K562 (cell line): ENCODE data around the gene ZNF174. TPM values are rescaled to one million over a fixed set of nuclear protein-coding genes. Genes with fewer than 3 reads are reported as not detected.

Source experiments
- DIDO1 ChIP-seq: fragments of 450-650 bp; IDR thresholded peaks from 2 replicates; pipeline ENCODE4 v1.6.1; 2016; ENCODE audit warnings: low read depth, missing biosample characterization, missing genetic modification characterization
- DMBX1 ChIP-seq: fragments of 250-450 bp; sonication (Bioruptor Pico); IDR thresholded peaks from 2 replicates; pipeline ENCODE4 v1.8.0; 2022; ENCODE audit warnings: inconsistent platforms, mild to moderate bottlenecking, moderate library complexity, borderline replicate concordance
- ERF ChIP-seq: fragments of 450-650 bp; formaldehyde crosslinking; IDR thresholded peaks from 2 replicates; pipeline ENCODE4 v1.4.0; 2020; ENCODE audit warnings: mild to moderate bottlenecking, mixed read lengths
- GTF2E2 ChIP-seq: fragments of 200-800 bp; sonication (Bioruptor generic); IDR thresholded peaks from 2 replicates; pipeline ENCODE4 v1.6.1; 2016; ENCODE audit warnings: missing genetic modification characterization, missing compliant biosample characterization
- KLF10 ChIP-seq: fragments of 250-450 bp; sonication (Bioruptor Pico); IDR thresholded peaks from 2 replicates; pipeline ENCODE4 v1.6.1; 2021; ENCODE audit warnings: matching md5 sums
- KLF16 ChIP-seq: IDR thresholded peaks from 2 replicates; pipeline ENCODE4 v1.6.1; 2016; ENCODE audit warnings: antibody characterized with exemption
- MTA3 ChIP-seq: fragments of 450-650 bp; formaldehyde crosslinking; IDR thresholded peaks from 2 replicates; pipeline ENCODE4 v1.6.1; 2017; ENCODE audit warnings: mild to moderate bottlenecking, borderline replicate concordance
- ZKSCAN1 ChIP-seq: fragments of 150-350 bp; IDR thresholded peaks from 2 replicates; pipeline ENCODE4 v1.6.1; 2016; ENCODE audit warnings: low read depth, low read length
- polyA plus RNA-seq, 8 experiments: library from polyadenylated mRNA; depleted of rRNA in 4 of 8; stranded (reverse) in 5 of 8; unstranded in 3 of 8; fragments of >200 nt; fragmentation: Nextera tagmentation in 2 of 8; fragmentation: Illumina TruSeq in 1 of 8; extraction: Ambion mirVana in 2 of 8; extraction: Trizol in 1 of 8; gene quantifications; 2 replicates each; pipeline versions ENCODE4 v1.2.1 to v1.2.3, GENCODE V29; 2011 to 2014; ENCODE audit warnings: inconsistent platforms in 1 of 8, missing spikeins in 1 of 8
- total RNA-seq, 7 experiments: library from RNA; depleted of rRNA in 6 of 7; stranded (reverse); fragments of >200 nt in 6 of 7; fragmentation: Illumina TruSeq in 2 of 7; extraction: Trizol in 2 of 7; gene quantifications; 2 replicates each; pipeline versions ENCODE4 v1.2.1 to v1.2.3, GENCODE V29; 2011 to 2021; ENCODE audit warnings: low replicate concordance in 1 of 7
- TF ChIP-seq, protein P1 (sequence below): fragments of 150-350 bp; conservative IDR thresholded peaks from 2 replicates; pipeline ENCODE4 v1.6.1; 2014; ENCODE audit warnings: low read length
- TF ChIP-seq, protein P2 (sequence below): sonication (generic); formaldehyde crosslinking; IDR thresholded peaks from 2 replicates; pipeline ENCODE4 v1.8.0; 2022; ENCODE audit warnings: mild to moderate bottlenecking, missing genetic modification reagents
- TF ChIP-seq, protein P3 (sequence below), 2 experiments: IDR thresholded peaks in 1 of 2; conservative IDR thresholded peaks in 1 of 2; 2 replicates each; pipeline ENCODE4 v1.6.1; 2016; ENCODE audit warnings: low read depth in 2 of 2, mild to moderate bottlenecking in 1 of 2, missing compliant biosample characterization in 1 of 2, missing genetic modification characterization in 1 of 2, moderate library complexity in 1 of 2
- TF ChIP-seq, protein P4 (sequence below): sonication (generic); formaldehyde crosslinking; IDR thresholded peaks from 2 replicates; pipeline ENCODE4 v1.8.1; 2023; ENCODE audit warnings: mild to moderate bottlenecking, missing genetic modification reagents, moderate library complexity
- TF ChIP-seq, protein P5 (sequence below), 2 experiments: fragments of 450-650 bp; IDR thresholded peaks; 2 replicates each; pipeline ENCODE4 v1.6.1; 2016
- TF ChIP-seq, protein P6 (sequence below): fragments of 250-450 bp; sonication (Bioruptor Pico); IDR thresholded peaks from 2 replicates; pipeline ENCODE4 v1.9.0; 2021; ENCODE audit warnings: mild to moderate bottlenecking

ZNF174 gene
- total and polyA plus RNA-seq, 9 of the 15 experiments (the other 6 are each of a cell fraction or from before 2014, with no cell fraction given) = 5.1 to 19.1 (median 12.5) TPM

DNA sequence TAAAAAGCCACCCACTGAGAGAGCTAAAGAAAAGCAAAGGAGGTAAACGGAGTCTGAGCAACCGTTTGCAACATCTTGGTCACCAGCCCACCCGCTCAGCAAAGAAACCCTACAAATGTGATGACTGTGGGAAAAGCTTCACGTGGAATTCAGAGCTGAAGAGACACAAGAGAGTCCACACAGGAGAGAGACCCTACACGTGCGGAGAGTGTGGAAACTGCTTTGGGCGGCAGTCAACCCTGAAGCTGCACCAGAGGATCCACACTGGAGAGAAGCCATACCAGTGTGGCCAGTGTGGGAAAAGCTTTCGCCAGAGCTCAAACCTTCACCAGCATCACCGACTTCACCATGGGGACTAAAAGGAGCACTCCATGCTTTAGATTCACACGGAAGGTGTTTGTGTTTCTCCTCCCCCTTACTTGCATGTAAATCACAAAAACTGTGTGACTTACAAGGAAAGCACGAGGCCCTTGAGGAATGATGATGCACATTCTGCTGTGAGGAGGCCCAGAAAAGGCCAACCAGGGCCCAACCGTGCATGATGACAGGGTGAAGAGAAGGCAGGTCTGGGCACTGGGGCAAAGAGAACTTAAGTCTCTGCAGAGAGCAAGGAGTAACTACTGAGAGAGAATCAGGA, 7.7 kb downstream of the ZNF174 start (continued):
- TF ChIP-seq ERF (CRISPR knock-in tag) (no peak), KLF16 (no peak), KLF10 (CRISPR knock-in tag) (no peak), MTA3 (peak; percentile 68; the same call in 1 of the 2 replicates), DMBX1 (CRISPR knock-in tag) (no peak), GTF2E2 (tag) (no peak), DIDO1 (no peak), ZKSCAN1 (no peak)
- TF ChIP-seq, protein P1, sequence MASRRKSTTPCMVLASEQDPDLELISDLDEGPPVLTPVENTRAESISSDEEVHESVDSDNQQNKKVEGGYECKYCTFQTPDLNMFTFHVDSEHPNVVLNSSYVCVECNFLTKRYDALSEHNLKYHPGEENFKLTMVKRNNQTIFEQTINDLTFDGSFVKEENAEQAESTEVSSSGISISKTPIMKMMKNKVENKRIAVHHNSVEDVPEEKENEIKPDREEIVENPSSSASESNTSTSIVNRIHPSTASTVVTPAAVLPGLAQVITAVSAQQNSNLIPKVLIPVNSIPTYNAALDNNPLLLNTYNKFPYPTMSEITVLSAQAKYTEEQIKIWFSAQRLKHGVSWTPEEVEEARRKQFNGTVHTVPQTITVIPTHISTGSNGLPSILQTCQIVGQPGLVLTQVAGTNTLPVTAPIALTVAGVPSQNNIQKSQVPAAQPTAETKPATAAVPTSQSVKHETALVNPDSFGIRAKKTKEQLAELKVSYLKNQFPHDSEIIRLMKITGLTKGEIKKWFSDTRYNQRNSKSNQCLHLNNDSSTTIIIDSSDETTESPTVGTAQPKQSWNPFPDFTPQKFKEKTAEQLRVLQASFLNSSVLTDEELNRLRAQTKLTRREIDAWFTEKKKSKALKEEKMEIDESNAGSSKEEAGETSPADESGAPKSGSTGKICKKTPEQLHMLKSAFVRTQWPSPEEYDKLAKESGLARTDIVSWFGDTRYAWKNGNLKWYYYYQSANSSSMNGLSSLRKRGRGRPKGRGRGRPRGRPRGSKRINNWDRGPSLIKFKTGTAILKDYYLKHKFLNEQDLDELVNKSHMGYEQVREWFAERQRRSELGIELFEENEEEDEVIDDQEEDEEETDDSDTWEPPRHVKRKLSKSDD = no peak
- TF ChIP-seq, protein P2, sequence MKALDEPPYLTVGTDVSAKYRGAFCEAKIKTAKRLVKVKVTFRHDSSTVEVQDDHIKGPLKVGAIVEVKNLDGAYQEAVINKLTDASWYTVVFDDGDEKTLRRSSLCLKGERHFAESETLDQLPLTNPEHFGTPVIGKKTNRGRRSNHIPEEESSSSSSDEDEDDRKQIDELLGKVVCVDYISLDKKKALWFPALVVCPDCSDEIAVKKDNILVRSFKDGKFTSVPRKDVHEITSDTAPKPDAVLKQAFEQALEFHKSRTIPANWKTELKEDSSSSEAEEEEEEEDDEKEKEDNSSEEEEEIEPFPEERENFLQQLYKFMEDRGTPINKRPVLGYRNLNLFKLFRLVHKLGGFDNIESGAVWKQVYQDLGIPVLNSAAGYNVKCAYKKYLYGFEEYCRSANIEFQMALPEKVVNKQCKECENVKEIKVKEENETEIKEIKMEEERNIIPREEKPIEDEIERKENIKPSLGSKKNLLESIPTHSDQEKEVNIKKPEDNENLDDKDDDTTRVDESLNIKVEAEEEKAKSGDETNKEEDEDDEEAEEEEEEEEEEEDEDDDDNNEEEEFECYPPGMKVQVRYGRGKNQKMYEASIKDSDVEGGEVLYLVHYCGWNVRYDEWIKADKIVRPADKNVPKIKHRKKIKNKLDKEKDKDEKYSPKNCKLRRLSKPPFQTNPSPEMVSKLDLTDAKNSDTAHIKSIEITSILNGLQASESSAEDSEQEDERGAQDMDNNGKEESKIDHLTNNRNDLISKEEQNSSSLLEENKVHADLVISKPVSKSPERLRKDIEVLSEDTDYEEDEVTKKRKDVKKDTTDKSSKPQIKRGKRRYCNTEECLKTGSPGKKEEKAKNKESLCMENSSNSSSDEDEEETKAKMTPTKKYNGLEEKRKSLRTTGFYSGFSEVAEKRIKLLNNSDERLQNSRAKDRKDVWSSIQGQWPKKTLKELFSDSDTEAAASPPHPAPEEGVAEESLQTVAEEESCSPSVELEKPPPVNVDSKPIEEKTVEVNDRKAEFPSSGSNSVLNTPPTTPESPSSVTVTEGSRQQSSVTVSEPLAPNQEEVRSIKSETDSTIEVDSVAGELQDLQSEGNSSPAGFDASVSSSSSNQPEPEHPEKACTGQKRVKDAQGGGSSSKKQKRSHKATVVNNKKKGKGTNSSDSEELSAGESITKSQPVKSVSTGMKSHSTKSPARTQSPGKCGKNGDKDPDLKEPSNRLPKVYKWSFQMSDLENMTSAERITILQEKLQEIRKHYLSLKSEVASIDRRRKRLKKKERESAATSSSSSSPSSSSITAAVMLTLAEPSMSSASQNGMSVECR = no peak
- TF ChIP-seq, protein P3, sequence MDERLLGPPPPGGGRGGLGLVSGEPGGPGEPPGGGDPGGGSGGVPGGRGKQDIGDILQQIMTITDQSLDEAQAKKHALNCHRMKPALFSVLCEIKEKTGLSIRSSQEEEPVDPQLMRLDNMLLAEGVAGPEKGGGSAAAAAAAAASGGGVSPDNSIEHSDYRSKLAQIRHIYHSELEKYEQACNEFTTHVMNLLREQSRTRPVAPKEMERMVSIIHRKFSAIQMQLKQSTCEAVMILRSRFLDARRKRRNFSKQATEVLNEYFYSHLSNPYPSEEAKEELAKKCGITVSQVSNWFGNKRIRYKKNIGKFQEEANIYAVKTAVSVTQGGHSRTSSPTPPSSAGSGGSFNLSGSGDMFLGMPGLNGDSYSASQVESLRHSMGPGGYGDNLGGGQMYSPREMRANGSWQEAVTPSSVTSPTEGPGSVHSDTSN (CRISPR knock-in tag; IDR thresholded peaks at IDR 0.05; ENCODE audit: low read depth) = no peak
- TF ChIP-seq, protein P3 (tag; conservative IDR thresholded peaks at IDR 0.05; ENCODE audit: low read depth) = no peak
- TF ChIP-seq, protein P4, sequence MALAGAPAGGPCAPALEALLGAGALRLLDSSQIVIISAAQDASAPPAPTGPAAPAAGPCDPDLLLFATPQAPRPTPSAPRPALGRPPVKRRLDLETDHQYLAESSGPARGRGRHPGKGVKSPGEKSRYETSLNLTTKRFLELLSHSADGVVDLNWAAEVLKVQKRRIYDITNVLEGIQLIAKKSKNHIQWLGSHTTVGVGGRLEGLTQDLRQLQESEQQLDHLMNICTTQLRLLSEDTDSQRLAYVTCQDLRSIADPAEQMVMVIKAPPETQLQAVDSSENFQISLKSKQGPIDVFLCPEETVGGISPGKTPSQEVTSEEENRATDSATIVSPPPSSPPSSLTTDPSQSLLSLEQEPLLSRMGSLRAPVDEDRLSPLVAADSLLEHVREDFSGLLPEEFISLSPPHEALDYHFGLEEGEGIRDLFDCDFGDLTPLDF = no peak
- TF ChIP-seq, protein P5, sequence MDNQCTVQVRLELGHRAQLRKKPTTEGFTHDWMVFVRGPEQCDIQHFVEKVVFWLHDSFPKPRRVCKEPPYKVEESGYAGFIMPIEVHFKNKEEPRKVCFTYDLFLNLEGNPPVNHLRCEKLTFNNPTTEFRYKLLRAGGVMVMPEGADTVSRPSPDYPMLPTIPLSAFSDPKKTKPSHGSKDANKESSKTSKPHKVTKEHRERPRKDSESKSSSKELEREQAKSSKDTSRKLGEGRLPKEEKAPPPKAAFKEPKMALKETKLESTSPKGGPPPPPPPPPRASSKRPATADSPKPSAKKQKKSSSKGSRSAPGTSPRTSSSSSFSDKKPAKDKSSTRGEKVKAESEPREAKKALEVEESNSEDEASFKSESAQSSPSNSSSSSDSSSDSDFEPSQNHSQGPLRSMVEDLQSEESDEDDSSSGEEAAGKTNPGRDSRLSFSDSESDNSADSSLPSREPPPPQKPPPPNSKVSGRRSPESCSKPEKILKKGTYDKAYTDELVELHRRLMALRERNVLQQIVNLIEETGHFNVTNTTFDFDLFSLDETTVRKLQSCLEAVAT (IDR thresholded peaks at IDR 0.05) = 0 out of 4 replicates have a peak, but pooled peaks of 1 of the 2 experiments have one; percentile 28
- TF ChIP-seq, protein P6, sequence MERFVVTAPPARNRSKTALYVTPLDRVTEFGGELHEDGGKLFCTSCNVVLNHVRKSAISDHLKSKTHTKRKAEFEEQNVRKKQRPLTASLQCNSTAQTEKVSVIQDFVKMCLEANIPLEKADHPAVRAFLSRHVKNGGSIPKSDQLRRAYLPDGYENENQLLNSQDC (CRISPR knock-in tag) = no peak
